ENCODE data around the gene ATF6B.

DNA sequence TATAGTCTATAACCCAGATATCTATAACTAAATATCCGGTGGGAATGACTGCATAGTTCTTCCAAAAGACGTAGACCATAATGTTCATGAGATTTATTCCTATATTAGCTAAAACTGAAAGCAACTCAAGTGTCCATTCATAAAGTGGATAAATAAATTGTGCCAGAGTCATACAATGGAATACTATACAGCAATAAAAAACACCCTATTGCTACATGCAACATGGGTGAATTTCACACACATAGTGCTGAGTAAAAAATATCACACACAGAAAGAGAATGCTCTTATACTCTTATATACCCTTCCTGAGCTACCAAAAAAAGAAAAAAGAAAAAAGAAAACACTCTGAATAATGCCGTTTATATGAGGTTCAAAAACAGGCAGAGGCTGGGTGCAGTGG is 25.8 kb downstream of the ATF6B start:
- TF ChIP-seq EZH2 (IDR thresholded peaks at IDR 0.05; ENCODE audit: insufficient read depth, poor library complexity, severe bottlenecking), result no peak
- TF ChIP-seq EZH2phosphoT487 (IDR thresholded peaks at IDR 0.05; ENCODE audit: insufficient read depth, low read depth), result no peak

Measured in GM23248 (cell line).